Stimulated activated CD8-positive, alpha-beta memory T cell treated with anti-CD3 and anti-CD28 coated beads, Interleukin-2, amount 100 ng/mL, for 48 hours (primary cell): ENCODE data around the gene DTNBP1.

Experiments
- DNase-seq, 2 donors: peaks; one replicate each; pipeline ENCODE4 v3.0.0-alpha.2; 2020; ENCODE audit warnings: low read depth in 2 of 2

Gene DTNBP1

GRCh38 chr6:15533379-15534026, 129.3 kb downstream of the DTNBP1 start:
- no peak for DNase-seq

GRCh38 chr6:15531973-15532372, 130.9 kb downstream of the DTNBP1 start:
- no peak for DNase-seq

GRCh38 chr6:15530411-15530810, 132.4 kb downstream of the DTNBP1 start:
- no peak for DNase-seq

GRCh38 chr6:15528870-15529269, 134.0 kb downstream of the DTNBP1 start:
- no peak for DNase-seq

DNA sequence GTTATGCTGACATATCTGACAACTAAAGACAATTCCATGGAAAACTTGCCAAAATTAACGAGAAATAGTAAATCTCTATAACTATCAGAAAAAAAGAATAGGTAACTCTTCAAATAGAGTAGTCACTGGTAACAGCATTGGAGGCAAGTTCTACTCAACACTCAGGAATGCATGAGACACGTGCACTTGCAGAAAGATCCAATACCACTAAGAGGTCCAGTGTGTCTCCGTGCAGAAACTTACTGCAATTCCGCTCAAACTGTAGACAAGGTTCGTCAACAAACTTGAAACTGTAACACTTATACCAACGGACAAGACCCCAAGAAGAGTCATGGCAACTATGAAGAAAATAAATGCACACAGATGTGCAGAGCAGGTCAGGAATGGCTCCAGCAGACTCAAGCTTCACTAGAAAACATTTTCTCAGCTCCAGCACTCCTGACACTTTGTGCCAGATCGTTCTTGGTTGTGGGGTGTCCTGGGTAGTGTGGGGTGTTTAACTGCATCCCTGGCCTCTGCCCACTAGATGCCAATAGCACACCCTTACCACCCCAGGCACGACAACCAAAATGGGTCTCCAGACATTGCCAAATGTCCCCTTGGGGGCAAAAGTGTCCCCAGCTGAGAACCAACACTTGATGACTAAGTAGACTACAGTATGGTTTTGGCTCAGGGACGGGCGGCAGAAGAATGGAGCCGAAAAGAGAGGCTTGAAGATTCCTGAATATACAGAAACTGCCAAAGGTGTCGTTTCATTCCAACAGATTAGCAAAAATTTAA, 134.8 kb downstream of the DTNBP1 start:
- no peak for DNase-seq

DNA sequence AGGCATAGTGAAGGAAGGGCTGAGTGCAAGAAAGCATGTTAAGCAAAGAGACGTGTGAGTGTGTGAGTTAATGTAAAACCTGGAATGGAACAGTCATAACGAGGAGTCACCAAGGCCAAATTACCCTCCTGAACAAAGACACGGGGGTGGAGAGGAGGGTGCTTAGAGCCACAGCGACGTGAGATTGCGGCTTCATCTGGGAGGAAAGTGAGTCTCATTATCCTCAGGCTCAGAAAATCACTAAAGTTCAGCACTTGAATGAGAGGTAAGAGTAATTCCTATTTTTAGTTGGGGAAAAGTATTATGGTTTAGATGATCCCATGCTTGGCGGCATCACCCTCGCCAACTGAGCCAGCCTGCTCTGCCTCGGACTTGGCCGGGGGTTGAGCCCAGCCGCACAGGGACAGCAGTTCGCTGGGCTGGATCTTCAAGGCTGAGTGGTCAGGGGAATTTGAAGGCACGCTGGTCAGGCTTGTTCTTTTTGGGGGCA, 136.6 kb downstream of the DTNBP1 start:
- no peak for DNase-seq

DNA sequence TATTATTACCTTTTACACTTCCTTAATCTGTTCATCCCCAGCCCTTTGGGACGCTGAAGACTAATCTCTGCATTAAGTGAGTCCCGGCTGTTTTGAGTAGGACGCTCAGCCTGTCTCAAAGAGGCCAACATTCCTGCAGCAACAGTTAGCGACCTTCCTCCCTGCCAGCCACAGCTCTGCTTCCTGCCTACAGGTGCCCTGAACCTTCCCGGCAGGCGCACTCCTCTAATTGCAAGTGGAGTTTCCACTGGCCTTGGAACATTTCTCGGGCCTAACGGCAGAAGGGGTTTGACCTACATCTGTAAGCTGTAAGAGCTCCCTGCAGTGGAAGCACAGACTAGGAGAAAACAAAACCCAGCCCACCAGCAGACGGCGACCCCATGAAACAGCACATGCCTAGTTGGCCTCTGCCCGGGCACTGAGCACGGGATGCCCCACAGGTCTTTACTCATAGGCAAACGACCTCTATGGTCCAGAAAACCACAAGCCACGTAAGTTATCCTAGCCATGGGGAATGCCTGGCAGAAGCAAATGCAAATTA, 137.9 kb downstream of the DTNBP1 start:
- DNase-seq, result no peak

GRCh38 chr6:15523679-15524630, 138.9 kb downstream of the DTNBP1 start:
- DNase-seq, result no peak

GRCh38 chr6:15522856-15523529, 139.8 kb downstream of the DTNBP1 start:
- no peak for DNase-seq

DNA sequence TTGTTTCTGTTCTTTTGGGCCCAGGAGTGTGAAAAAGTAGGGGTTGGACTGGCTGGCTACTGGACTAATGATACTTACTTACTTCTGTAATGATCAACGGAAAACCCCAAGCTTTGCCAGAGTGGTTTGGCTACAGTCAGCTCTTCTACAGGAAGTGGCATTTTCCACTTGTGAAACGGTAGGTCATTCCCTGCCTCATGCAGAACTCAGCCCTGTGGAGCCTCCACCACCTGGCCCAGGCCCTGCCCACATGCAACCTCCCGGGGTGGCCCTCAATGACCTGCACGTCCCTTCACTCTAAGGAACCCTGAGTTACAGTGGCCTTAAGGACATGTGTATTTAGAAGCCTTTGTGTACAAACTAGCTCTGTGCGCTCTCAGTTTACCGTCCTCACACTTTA, 140.4 kb downstream of the DTNBP1 start:
- no peak for DNase-seq

GRCh38 chr6:15522026-15522425, 140.8 kb downstream of the DTNBP1 start:
- no peak for DNase-seq

- DNase-seq, result no peak
Observed at GRCh38 chr6:15521582-15521981, 141.2 kb downstream of the DTNBP1 start.

GRCh38 chr6:15520626-15521203, 142.1 kb downstream of the DTNBP1 start:
- DNase-seq, result no peak

DNA sequence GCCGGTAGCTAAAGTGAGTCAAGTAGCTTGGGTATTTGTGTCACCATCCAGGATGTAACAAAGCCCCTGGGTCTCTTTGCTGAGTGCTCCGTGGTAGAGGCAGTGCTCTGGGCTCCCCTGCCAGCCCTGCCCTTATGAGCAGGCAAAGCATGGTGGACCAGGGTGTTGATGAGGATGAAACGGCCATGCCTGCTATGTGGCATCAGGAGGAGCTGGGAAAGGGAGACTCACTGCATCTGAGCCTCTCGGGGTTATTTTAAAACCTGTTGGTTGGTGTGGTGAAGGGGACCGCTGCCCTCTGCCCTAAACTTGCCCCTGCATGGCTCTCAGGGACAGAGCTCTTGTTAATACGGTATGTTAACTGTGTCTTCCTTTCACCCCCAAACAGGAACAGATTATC, 143.1 kb downstream of the DTNBP1 start:
- no peak for DNase-seq

- no peak for DNase-seq
Observed at GRCh38 chr6:15518878-15519277, 143.9 kb downstream of the DTNBP1 start.

GRCh38 chr6:15518057-15518456, 144.8 kb downstream of the DTNBP1 start:
- no peak for DNase-seq

DNA sequence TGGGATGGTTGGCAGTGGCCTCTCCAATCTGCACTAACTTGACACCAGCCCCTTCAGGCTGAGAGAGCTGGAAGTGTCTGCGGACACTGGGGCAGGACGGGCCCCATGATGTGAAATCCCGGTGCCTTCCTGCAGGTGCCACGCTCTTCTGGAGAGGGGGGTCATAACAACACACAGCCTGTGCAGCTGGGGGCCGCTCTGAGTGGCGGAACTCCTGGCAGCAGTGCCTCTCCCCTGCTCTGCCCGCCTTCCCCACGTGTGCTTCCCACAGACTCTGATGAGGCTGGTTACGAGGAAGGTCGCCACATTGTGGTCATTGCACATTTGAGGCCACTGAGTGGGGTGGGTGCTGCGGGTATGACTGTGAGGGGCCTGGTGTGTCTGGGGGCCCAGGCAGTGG, 145.2 kb downstream of the DTNBP1 start:
- no peak for DNase-seq

DNA sequence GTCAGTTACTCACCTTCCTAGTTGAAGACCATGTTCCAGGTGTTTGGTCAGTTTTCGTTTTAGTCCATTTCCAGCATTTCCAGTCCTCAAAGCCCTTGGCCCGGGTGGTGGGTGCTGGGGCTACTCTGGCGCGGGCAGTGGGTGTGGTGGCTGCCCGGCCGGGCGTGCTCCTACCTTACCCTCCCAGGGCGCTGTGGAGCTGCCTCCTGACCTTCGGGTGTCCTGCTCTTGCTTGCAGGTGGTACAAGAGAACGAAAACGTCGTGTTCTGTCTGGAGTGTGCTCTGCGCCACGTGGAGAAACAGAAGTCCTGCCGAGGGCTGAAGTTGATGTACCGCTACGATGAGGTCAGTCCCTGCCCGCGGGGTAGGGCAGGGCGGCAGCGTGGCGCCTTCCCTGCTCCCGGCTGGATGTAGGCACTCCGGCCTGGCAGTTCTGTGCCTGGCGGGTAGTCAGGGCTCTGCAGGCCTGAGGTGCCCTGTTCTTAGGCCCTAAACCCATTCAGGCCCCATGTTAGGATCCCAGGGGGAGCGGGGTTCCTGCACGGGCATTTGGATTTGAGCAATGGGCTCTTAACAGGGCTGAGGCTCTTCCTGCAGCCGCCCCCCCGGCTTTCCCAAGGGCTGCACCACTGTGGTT, 145.8 kb downstream of the DTNBP1 start:
- no peak for DNase-seq

GRCh38 chr6:15516378-15516777, 146.4 kb downstream of the DTNBP1 start:
- DNase-seq, result no peak

DNA sequence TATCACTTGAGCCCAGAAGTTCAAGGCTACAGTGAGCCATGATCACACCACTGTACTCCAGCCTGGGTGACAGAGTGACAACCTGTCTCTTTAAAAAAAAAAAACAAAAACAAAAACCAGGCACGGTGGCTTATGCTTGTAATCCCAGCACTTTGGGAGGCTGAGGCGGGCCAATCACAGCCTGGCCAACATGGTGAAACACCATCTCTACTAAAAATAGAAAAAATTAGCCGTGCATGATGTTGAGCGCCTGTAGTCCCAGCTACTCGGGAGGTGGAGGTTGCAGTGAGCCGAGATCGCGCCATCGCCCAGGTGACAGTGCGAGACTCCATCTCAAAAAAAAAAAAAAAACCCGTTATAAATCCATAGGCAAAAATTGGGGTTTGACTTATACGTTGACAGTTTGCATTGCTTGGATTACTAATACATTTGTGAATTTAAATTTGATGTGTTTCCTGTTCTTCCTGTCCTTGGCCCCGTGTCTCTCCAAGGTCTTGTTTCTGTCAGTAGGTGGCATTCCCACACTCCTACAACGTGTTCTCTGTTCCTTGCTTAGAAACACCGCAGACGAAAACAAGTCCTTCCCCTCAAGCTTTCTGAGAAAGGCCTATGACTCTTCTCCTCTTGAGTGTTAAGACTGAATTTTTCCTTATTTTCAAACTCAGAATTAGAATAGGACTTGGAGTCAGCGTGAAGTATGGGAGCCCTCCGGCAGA, 147.0 kb downstream of the DTNBP1 start:
- DNase-seq, result no peak
